ENCODE measurements around the gene DGCR8.
A peak's percentile ranks its signal among the peaks of the same experiment; 100 is the strongest.

The DGCR8 gene

GRCh38 chr22:20152464-20152890, 72.4 kb downstream of the DGCR8 start:
- TF ChIP-seq CTCF (IDR thresholded peaks at IDR 0.05; ENCODE audit: low read depth, low read length), result no peak
- Histone ChIP-seq H3K4me1 (peaks cover 19% of the 10 kb centered on the region), H3K36me3 (no peaks in the 10 kb centered on the region; the same call in 1 of the 2 replicates), H3K27me3 (no peaks in the 10 kb centered on the region), H3K9me3 (no peaks in the 10 kb centered on the region), H3K4me3 (ENCODE audit: low read depth, low read length) (no peak overlapping the region)
- no peak for DNase-seq

- Histone ChIP-seq H3K4me1 (peaks cover 19% of the 10 kb centered on the region), H3K9me3 (no peaks in the 10 kb centered on the region), H3K27me3 (no peaks in the 10 kb centered on the region), H3K36me3 (no peaks in the 10 kb centered on the region; the same call in 1 of the 2 replicates), H3K4me3 (ENCODE audit: low read depth, low read length) (no peak overlapping the region)
- peak; percentile 23 for TF ChIP-seq CTCF (IDR thresholded peaks at IDR 0.05; ENCODE audit: low read depth, low read length)
- no peak for DNase-seq
Measured at GRCh38 chr22:20153945-20154344, 73.9 kb downstream of the DGCR8 start.

GRCh38 chr22:20154602-20155187, 74.7 kb downstream of the DGCR8 start:
- no peaks in the 10 kb centered on the region; the same call in 1 of the 2 replicates for H3K36me3 ChIP-seq
- peaks cover 19% of the 10 kb centered on the region for H3K4me1 ChIP-seq
- H3K27me3 ChIP-seq, result no peaks in the 10 kb centered on the region
- TF ChIP-seq CTCF (IDR thresholded peaks at IDR 0.05; ENCODE audit: low read depth, low read length), result peak; percentile 44
- peak; percentile 72 for DNase-seq
- H3K4me3 ChIP-seq (ENCODE audit: low read depth, low read length), result peak overlapping the region; percentile 64
- H3K9me3 ChIP-seq, result no peaks in the 10 kb centered on the region

- TF ChIP-seq CTCF (IDR thresholded peaks at IDR 0.05; ENCODE audit: low read depth, low read length), result no peak
- H3K36me3 ChIP-seq, result no peaks in the 10 kb centered on the region; the same call in 1 of the 2 replicates
- H3K4me3 ChIP-seq (ENCODE audit: low read depth, low read length), result peak overlapping the region; percentile 64
- no peaks in the 10 kb centered on the region for H3K9me3 ChIP-seq
- H3K4me1 ChIP-seq, result peaks cover 19% of the 10 kb centered on the region
- peak; percentile 94 for DNase-seq
- no peaks in the 10 kb centered on the region for H3K27me3 ChIP-seq
Measured at GRCh38 chr22:20155330-20156041, 75.4 kb downstream of the DGCR8 start.

GRCh38 chr22:20156042-20156389, 76.0 kb downstream of the DGCR8 start:
- H3K36me3 ChIP-seq, result no peaks in the 10 kb centered on the region; the same call in 1 of the 2 replicates
- H3K4me3 ChIP-seq (ENCODE audit: low read depth, low read length), result no peak overlapping the region
- TF ChIP-seq CTCF (IDR thresholded peaks at IDR 0.05; ENCODE audit: low read depth, low read length), result no peak
- peaks cover 19% of the 10 kb centered on the region for H3K4me1 ChIP-seq
- DNase-seq, result no peak
- no peaks in the 10 kb centered on the region for H3K9me3 ChIP-seq
- no peaks in the 10 kb centered on the region for H3K27me3 ChIP-seq
